Activated effector memory CD4-positive, alpha-beta T cell treated with Interleukin-2 at 50 U/mL for 16 hours (primary cell): Measurements from ENCODE around the gene PARP15.

Source experiments
- DNase-seq: peaks from one replicate; pipeline ENCODE4 v3.0.0-alpha.2; 2020

The PARP15 gene

GRCh38 chr3:122576174-122576940 is 1.1 kb upstream of the PARP15 start:
- no peak for DNase-seq

GRCh38 chr3:122578069-122578740 is 755 bp downstream of the PARP15 start:
- no peak for DNase-seq

- no peak for DNase-seq
Observed at GRCh38 chr3:122580470-122580869, 3.0 kb downstream of the PARP15 start.

- DNase-seq = no peak
Observed at GRCh38 chr3:122581622-122582021, 4.2 kb downstream of the PARP15 start.

- DNase-seq = no peak
Observed at GRCh38 chr3:122582390-122582789, 4.9 kb downstream of the PARP15 start.

GRCh38 chr3:122586098-122586497 is 8.6 kb downstream of the PARP15 start:
- DNase-seq = no peak

GRCh38 chr3:122586773-122587485 is 9.5 kb downstream of the PARP15 start:
- DNase-seq = no peak

- DNase-seq = no peak
Observed at GRCh38 chr3:122587572-122587971, 10.1 kb downstream of the PARP15 start.

GRCh38 chr3:122589297-122589696 is 11.8 kb downstream of the PARP15 start:
- no peak for DNase-seq

GRCh38 chr3:122590610-122591009 is 13.2 kb downstream of the PARP15 start:
- no peak for DNase-seq

- no peak for DNase-seq
Observed at GRCh38 chr3:122594025-122594424, 16.6 kb downstream of the PARP15 start.

- no peak for DNase-seq
Observed at GRCh38 chr3:122598151-122598550, 20.7 kb downstream of the PARP15 start.

GRCh38 chr3:122598556-122598955 is 21.1 kb downstream of the PARP15 start:
- no peak for DNase-seq

- no peak for DNase-seq
Observed at GRCh38 chr3:122602011-122602710, 24.7 kb downstream of the PARP15 start.

GRCh38 chr3:122603056-122603455 is 25.6 kb downstream of the PARP15 start:
- DNase-seq = no peak

- DNase-seq = no peak
Observed at GRCh38 chr3:122606330-122606729, 28.9 kb downstream of the PARP15 start.

GRCh38 chr3:122608916-122609315 is 31.5 kb downstream of the PARP15 start:
- DNase-seq = no peak

GRCh38 chr3:122609798-122610559 is 32.5 kb downstream of the PARP15 start:
- DNase-seq = no peak

- DNase-seq = no peak
Observed at GRCh38 chr3:122612696-122613095, 35.2 kb downstream of the PARP15 start.

- no peak for DNase-seq
Observed at GRCh38 chr3:122615303-122615702, 37.9 kb downstream of the PARP15 start.

- no peak for DNase-seq
Observed at GRCh38 chr3:122618614-122619013, 41.2 kb downstream of the PARP15 start.

- no peak for DNase-seq
Observed at GRCh38 chr3:122619040-122619439, 41.6 kb downstream of the PARP15 start.
